WERI-Rb-1 (cell line): ENCODE data around the gene PPIP5K2.

ENCODE experiments used
- DNase-seq: peaks from one replicate; pipeline ENCODE4 v3.0.0-alpha.2; 2020
- H3K27ac ChIP-seq: fragments of 250-450 bp; sonication (Bioruptor Pico); 2 replicates; pipeline ENCODE4 v1.5.1; 2020; ENCODE audit warnings: mild to moderate bottlenecking, moderate library complexity
- H3K27me3 ChIP-seq: fragments of 250-450 bp; sonication (Bioruptor Pico); 2 replicates; pipeline ENCODE4 v1.5.1; 2021; ENCODE audit warnings: mild to moderate bottlenecking, low read depth, moderate library complexity; ENCODE audit not compliant: insufficient read depth, severe bottlenecking
- H3K36me3 ChIP-seq: fragments of 250-450 bp; sonication (Bioruptor Pico); 2 replicates; pipeline ENCODE4 v1.5.1; 2020; ENCODE audit warnings: mild to moderate bottlenecking, moderate library complexity
- H3K4me3 ChIP-seq: 2 replicates; pipeline ENCODE4 v1.5.1; 2011; ENCODE audit warnings: low read depth, mild to moderate bottlenecking, control low read depth, low read length
- H3K9me3 ChIP-seq: fragments of 250-450 bp; sonication (Bioruptor Pico); 2 replicates; pipeline ENCODE4 v1.5.1; 2021; ENCODE audit warnings: mild to moderate bottlenecking, moderate library complexity; ENCODE audit not compliant: severe bottlenecking
- TF ChIP-seq, protein P1 (sequence below): IDR thresholded peaks from 2 replicates; pipeline ENCODE4 v1.5.1; 2011; ENCODE audit warnings: low read depth, mild to moderate bottlenecking, control low read depth, inconsistent platforms, low read length

The PPIP5K2 gene

GRCh38 chr5:103102234-103102633, 17.9 kb upstream of the PPIP5K2 start:
- Histone ChIP-seq H3K36me3 (no peaks in the 10 kb centered on the region; the same call in 1 of the 2 replicates), H3K9me3 (no peaks in the 10 kb centered on the region), H3K4me3 (no peak overlapping the region), H3K27me3 (no peaks in the 10 kb centered on the region), H3K27ac (no peak overlapping the region)
- TF ChIP-seq, protein P1, sequence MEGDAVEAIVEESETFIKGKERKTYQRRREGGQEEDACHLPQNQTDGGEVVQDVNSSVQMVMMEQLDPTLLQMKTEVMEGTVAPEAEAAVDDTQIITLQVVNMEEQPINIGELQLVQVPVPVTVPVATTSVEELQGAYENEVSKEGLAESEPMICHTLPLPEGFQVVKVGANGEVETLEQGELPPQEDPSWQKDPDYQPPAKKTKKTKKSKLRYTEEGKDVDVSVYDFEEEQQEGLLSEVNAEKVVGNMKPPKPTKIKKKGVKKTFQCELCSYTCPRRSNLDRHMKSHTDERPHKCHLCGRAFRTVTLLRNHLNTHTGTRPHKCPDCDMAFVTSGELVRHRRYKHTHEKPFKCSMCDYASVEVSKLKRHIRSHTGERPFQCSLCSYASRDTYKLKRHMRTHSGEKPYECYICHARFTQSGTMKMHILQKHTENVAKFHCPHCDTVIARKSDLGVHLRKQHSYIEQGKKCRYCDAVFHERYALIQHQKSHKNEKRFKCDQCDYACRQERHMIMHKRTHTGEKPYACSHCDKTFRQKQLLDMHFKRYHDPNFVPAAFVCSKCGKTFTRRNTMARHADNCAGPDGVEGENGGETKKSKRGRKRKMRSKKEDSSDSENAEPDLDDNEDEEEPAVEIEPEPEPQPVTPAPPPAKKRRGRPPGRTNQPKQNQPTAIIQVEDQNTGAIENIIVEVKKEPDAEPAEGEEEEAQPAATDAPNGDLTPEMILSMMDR, result no peak
- no peak for DNase-seq

GRCh38 chr5:103108086-103108485, 12.0 kb upstream of the PPIP5K2 start:
- TF ChIP-seq, protein P1, result no peak
- no peak for DNase-seq
- Histone ChIP-seq H3K27me3 (no peaks in the 10 kb centered on the region), H3K36me3 (no peaks in the 10 kb centered on the region; the same call in 1 of the 2 replicates), H3K9me3 (no peaks in the 10 kb centered on the region), H3K4me3 (no peak overlapping the region), H3K27ac (no peak overlapping the region)

DNA sequence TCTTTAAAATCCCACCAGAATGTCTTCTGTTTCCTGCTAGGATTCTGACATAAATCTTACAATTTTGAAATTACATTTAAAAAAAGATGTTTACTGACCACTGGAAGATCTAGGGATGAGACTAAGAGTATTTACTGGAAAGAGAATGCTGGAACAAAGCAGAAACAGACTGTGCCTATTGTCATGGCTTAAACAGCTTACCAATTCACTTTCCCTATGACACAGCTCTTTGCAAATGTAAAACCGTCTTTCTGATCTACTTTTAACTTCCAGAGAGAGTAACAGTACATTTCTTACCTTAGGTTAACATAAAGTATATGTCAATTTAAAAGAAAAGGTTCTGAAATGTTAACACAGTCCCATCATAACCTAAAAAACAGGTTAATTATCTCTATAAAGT, 10.8 kb upstream of the PPIP5K2 start:
- no peak overlapping the region for H3K4me3 ChIP-seq
- no peaks in the 10 kb centered on the region for H3K27me3 ChIP-seq
- no peaks in the 10 kb centered on the region; the same call in 1 of the 2 replicates for H3K36me3 ChIP-seq
- TF ChIP-seq, protein P1, result no peak
- H3K27ac ChIP-seq, result no peak overlapping the region
- no peaks in the 10 kb centered on the region for H3K9me3 ChIP-seq
- no peak for DNase-seq

DNA sequence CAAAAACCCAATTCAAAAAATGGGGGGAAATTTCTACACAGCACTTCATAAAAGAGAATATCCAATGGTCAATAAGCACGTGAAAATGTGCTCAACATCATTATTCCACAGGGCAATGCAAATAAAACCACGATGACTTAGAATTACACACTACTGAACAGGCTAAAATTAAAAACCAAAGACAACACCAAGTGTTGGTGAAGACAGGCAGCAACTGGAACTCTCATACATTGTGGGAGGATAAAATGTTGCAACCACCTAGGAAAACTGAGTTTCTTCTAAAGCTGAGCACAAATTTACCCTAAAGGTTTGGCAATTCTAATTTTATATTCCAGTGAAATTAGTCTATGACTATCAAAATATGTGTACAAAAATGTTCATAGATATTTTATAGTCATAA, 9.7 kb upstream of the PPIP5K2 start:
- no peak for DNase-seq
- TF ChIP-seq, protein P1, result no peak
- no peaks in the 10 kb centered on the region for H3K27me3 ChIP-seq
- H3K4me3 ChIP-seq, result no peak overlapping the region
- H3K36me3 ChIP-seq, result no peaks in the 10 kb centered on the region
- no peaks in the 10 kb centered on the region for H3K9me3 ChIP-seq
- H3K27ac ChIP-seq, result no peak overlapping the region

- Histone ChIP-seq H3K36me3 (no peaks in the 10 kb centered on the region), H3K9me3 (no peaks in the 10 kb centered on the region), H3K4me3 (no peak overlapping the region), H3K27me3 (no peaks in the 10 kb centered on the region), H3K27ac (no peak overlapping the region)
- no peak for DNase-seq
- TF ChIP-seq, protein P1, result no peak
These were observed 8.6 kb upstream of the PPIP5K2 start for GRCh38 chr5:103111468-103111867.

GRCh38 chr5:103112910-103113309, 7.2 kb upstream of the PPIP5K2 start:
- H3K27me3 ChIP-seq, result no peaks in the 10 kb centered on the region

More at GRCh38 chr5:103112910-103113309, 7.2 kb upstream of the PPIP5K2 start:
- H3K4me3 ChIP-seq, result no peak overlapping the region
- no peaks in the 10 kb centered on the region for H3K36me3 ChIP-seq
- H3K9me3 ChIP-seq, result no peaks in the 10 kb centered on the region
- no peak overlapping the region for H3K27ac ChIP-seq
- TF ChIP-seq, protein P1, result no peak
- no peak for DNase-seq
